Measurements from ENCODE around the gene PTPRJ. TPM values are rescaled to one million over a fixed set of nuclear protein-coding genes. Genes with fewer than 3 reads are reported as not detected.

Gene PTPRJ
- polyA plus RNA-seq, 1 donor from 2014 or later = 8.6 TPM

DNA sequence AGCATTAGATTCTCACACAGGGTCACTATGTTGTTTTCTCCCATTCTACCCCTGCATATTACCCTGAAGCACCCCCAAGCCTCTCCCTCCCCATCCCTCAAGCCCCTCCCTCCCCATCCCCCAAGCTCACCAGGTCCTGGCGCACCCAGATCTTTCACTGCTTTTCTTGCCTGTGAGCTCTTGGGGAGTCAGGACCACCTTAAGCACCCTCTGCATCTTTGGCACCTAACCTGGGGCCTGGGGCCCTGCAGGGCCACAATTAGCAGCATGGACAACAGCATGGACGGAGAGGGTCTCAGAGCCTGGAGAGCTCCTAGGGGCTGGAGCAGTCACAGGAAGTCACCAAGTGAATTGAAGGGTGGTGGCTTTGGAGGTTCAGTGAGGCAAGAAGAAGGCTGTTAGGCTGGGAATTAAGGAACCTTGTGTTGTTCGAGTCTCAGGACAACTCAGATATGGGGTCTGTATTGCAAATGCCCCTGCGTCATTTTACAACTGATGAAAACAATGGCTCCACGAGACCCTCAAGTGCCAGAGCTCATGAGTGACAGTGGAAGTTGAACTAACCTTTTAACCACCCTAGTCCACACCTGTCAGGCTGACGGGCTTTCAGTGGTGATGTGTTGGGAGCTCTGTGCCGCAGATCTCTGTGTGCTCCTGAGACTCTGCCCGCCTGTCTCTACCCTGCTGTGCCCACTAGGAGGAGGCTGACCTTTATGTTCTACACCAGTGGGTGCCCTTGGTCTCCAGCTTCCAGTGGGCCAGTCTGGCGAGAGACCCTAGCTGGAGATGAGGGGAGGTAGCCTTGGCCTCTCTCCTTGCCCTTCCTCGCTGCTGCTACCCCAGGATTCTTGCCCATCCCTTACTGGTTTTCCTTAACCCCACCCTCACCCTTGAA is 125.0 kb downstream of the PTPRJ start:
- H3K36me3 ChIP-seq (ENCODE audit: insufficient read depth, low read length) = no peaks in the 10 kb centered on the region
- H3K9ac ChIP-seq (ENCODE audit: low read length) = no peak overlapping the region
- H3K4me2 ChIP-seq (ENCODE audit: low read length) = no peak overlapping the region
- no peak overlapping the region for H3K27ac ChIP-seq (ENCODE audit: low read length)
- H3K27me3 ChIP-seq (ENCODE audit: insufficient read depth, low read depth, low read length) = no peaks in the 10 kb centered on the region
- no peaks in the 10 kb centered on the region for H3K9me3 ChIP-seq (ENCODE audit: low read length)
- no peaks in the 10 kb centered on the region for H4K20me1 ChIP-seq (ENCODE audit: insufficient read depth)
- no peaks in the 10 kb centered on the region for H3K9me2 ChIP-seq (ENCODE audit: insufficient read depth, low read length)
- TF ChIP-seq MXI1 (conservative IDR thresholded peaks at IDR 0.05; ENCODE audit: poor library complexity, severe bottlenecking) = no peak
- no peak for TF ChIP-seq SMC3 (conservative IDR thresholded peaks at IDR 0.05; ENCODE audit: poor library complexity)
- no peak for TF ChIP-seq EZH2 (IDR thresholded peaks at IDR 0.05; ENCODE audit: borderline replicate concordance, insufficient read depth, low read length, poor library complexity, severe bottlenecking)
- TF ChIP-seq, protein P1, sequence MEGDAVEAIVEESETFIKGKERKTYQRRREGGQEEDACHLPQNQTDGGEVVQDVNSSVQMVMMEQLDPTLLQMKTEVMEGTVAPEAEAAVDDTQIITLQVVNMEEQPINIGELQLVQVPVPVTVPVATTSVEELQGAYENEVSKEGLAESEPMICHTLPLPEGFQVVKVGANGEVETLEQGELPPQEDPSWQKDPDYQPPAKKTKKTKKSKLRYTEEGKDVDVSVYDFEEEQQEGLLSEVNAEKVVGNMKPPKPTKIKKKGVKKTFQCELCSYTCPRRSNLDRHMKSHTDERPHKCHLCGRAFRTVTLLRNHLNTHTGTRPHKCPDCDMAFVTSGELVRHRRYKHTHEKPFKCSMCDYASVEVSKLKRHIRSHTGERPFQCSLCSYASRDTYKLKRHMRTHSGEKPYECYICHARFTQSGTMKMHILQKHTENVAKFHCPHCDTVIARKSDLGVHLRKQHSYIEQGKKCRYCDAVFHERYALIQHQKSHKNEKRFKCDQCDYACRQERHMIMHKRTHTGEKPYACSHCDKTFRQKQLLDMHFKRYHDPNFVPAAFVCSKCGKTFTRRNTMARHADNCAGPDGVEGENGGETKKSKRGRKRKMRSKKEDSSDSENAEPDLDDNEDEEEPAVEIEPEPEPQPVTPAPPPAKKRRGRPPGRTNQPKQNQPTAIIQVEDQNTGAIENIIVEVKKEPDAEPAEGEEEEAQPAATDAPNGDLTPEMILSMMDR (IDR thresholded peaks at IDR 0.05; ENCODE audit: poor library complexity, severe bottlenecking) = no peak
- TF ChIP-seq POLR2AphosphoS5 (IDR thresholded peaks at IDR 0.05) = no peak
- TF ChIP-seq, protein P2, sequence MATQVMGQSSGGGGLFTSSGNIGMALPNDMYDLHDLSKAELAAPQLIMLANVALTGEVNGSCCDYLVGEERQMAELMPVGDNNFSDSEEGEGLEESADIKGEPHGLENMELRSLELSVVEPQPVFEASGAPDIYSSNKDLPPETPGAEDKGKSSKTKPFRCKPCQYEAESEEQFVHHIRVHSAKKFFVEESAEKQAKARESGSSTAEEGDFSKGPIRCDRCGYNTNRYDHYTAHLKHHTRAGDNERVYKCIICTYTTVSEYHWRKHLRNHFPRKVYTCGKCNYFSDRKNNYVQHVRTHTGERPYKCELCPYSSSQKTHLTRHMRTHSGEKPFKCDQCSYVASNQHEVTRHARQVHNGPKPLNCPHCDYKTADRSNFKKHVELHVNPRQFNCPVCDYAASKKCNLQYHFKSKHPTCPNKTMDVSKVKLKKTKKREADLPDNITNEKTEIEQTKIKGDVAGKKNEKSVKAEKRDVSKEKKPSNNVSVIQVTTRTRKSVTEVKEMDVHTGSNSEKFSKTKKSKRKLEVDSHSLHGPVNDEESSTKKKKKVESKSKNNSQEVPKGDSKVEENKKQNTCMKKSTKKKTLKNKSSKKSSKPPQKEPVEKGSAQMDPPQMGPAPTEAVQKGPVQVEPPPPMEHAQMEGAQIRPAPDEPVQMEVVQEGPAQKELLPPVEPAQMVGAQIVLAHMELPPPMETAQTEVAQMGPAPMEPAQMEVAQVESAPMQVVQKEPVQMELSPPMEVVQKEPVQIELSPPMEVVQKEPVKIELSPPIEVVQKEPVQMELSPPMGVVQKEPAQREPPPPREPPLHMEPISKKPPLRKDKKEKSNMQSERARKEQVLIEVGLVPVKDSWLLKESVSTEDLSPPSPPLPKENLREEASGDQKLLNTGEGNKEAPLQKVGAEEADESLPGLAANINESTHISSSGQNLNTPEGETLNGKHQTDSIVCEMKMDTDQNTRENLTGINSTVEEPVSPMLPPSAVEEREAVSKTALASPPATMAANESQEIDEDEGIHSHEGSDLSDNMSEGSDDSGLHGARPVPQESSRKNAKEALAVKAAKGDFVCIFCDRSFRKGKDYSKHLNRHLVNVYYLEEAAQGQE (IDR thresholded peaks at IDR 0.05; ENCODE audit: borderline replicate concordance) = no peak
- TF ChIP-seq EP300 (conservative IDR thresholded peaks at IDR 0.05; ENCODE audit: poor library complexity, severe bottlenecking) = no peak
- no peak for TF ChIP-seq TAF1 (IDR thresholded peaks at IDR 0.05; ENCODE audit: low read depth)
- no peak for TF ChIP-seq RAD21 (conservative IDR thresholded peaks at IDR 0.05)
- H3F3A ChIP-seq (ENCODE audit: insufficient read depth, low read length, poor library complexity, severe bottlenecking) = no peaks in the 10 kb centered on the region
- no peak overlapping the region for H3K4me3 ChIP-seq (ENCODE audit: low read length)
- H3K79me2 ChIP-seq (replicated peaks; ENCODE audit: insufficient read depth, low read length) = no peaks in the 10 kb centered on the region
- no peak overlapping the region for H2AFZ ChIP-seq (ENCODE audit: low read depth, low read length)

DNA sequence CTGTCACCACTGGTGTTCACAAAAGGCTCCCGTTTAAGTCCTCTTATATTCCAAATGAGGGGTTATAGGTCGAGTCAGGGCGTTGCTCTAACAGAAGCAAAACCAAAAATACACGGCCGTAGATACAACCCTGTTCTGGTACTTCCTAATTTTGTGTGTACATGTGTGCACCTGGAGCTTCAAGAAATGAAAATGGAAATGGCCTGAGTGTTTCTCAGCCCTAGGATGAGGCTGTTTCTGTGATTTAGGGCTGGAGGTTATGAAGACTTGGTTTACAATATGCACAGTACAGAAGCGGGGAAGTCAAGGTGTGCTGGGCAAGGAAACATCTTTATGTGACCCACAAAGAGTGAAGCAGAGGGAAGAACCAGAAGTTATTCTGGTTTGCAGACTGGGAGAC is 125.8 kb downstream of the PTPRJ start:
- Histone ChIP-seq H3K27ac (ENCODE audit: low read length) (no peak overlapping the region), H3K4me2 (ENCODE audit: low read length) (no peak overlapping the region), H3F3A (ENCODE audit: insufficient read depth, low read length, poor library complexity, severe bottlenecking) (no peaks in the 10 kb centered on the region), H3K36me3 (ENCODE audit: insufficient read depth, low read length) (no peaks in the 10 kb centered on the region), H4K20me1 (ENCODE audit: insufficient read depth) (no peaks in the 10 kb centered on the region), H2AFZ (ENCODE audit: low read depth, low read length) (no peak overlapping the region), H3K27me3 (ENCODE audit: insufficient read depth, low read depth, low read length) (no peaks in the 10 kb centered on the region), H3K9me3 (ENCODE audit: low read length) (no peaks in the 10 kb centered on the region), H3K4me3 (ENCODE audit: low read length) (no peak overlapping the region), H3K9ac (ENCODE audit: low read length) (no peak overlapping the region), H3K79me2 (replicated peaks; ENCODE audit: insufficient read depth, low read length) (no peaks in the 10 kb centered on the region), H3K9me2 (ENCODE audit: insufficient read depth, low read length) (no peaks in the 10 kb centered on the region)
- TF ChIP-seq, protein P1 (IDR thresholded peaks at IDR 0.05; ENCODE audit: poor library complexity, severe bottlenecking) = no peak
- no peak for TF ChIP-seq SMC3 (conservative IDR thresholded peaks at IDR 0.05; ENCODE audit: poor library complexity)
- TF ChIP-seq, protein P2 (IDR thresholded peaks at IDR 0.05; ENCODE audit: borderline replicate concordance) = no peak
- no peak for TF ChIP-seq RAD21 (conservative IDR thresholded peaks at IDR 0.05)
- no peak for TF ChIP-seq TAF1 (IDR thresholded peaks at IDR 0.05; ENCODE audit: low read depth)
- no peak for TF ChIP-seq EP300 (conservative IDR thresholded peaks at IDR 0.05; ENCODE audit: poor library complexity, severe bottlenecking)
- no peak for TF ChIP-seq POLR2AphosphoS5 (IDR thresholded peaks at IDR 0.05)
- TF ChIP-seq MXI1 (conservative IDR thresholded peaks at IDR 0.05; ENCODE audit: poor library complexity, severe bottlenecking) = no peak
- no peak for TF ChIP-seq EZH2 (IDR thresholded peaks at IDR 0.05; ENCODE audit: borderline replicate concordance, insufficient read depth, low read length, poor library complexity, severe bottlenecking)
